Measurements from ENCODE around the gene ORAI3. TPM values are rescaled to one million over a fixed set of nuclear protein-coding genes. Genes with fewer than 3 reads are reported as not detected.

The ORAI3 gene
- total RNA-seq, 2 donors from 2014 or later, result 22.4 to 23.0 TPM

- no peaks in the 10 kb centered on the region for H3K9me3 ChIP-seq
- H3K4me1 ChIP-seq, result peaks cover 0 to 20% of the 10 kb centered on the region in 2 donors
- no peak overlapping the region for H3K4me3 ChIP-seq
- no peaks in the 10 kb centered on the region for H3K27me3 ChIP-seq
- H3K27ac ChIP-seq, result no peak overlapping the region
- no peak for DNase-seq (ENCODE audit: low spot score)
- H3K36me3 ChIP-seq, result no peaks in the 10 kb centered on the region
- no peak for TF ChIP-seq CTCF (IDR thresholded peaks at IDR 0.05)
Measured at GRCh38 chr16:31001507-31002249, 52.8 kb downstream of the ORAI3 start.

GRCh38 chr16:31002250-31002700 lies 53.4 kb downstream of the ORAI3 start:
- H3K9me3 ChIP-seq, result no peaks in the 10 kb centered on the region
- TF ChIP-seq CTCF (IDR thresholded peaks at IDR 0.05), result no peak
- no peaks in the 10 kb centered on the region for H3K27me3 ChIP-seq
- DNase-seq (ENCODE audit: low spot score), result no peak
- no peak overlapping the region for H3K4me3 ChIP-seq
- H3K27ac ChIP-seq, result no peak overlapping the region
- no peaks in the 10 kb centered on the region for H3K36me3 ChIP-seq
- H3K4me1 ChIP-seq, result peaks cover 0 to 15% of the 10 kb centered on the region in 2 donors

GRCh38 chr16:31002862-31003341 lies 54.0 kb downstream of the ORAI3 start:
- Histone ChIP-seq H3K9me3 (no peaks in the 10 kb centered on the region), H3K36me3 (no peaks in the 10 kb centered on the region), H3K4me1 (peaks cover 0 to 9% of the 10 kb centered on the region in 2 donors), H3K4me3 (no peak overlapping the region), H3K27ac (no peak overlapping the region), H3K27me3 (no peaks in the 10 kb centered on the region)
- no peak for TF ChIP-seq CTCF (IDR thresholded peaks at IDR 0.05)
- DNase-seq (ENCODE audit: low spot score), result no peak

GRCh38 chr16:31003744-31004143 lies 54.9 kb downstream of the ORAI3 start:
- Histone ChIP-seq H3K4me3 (no peak overlapping the region), H3K36me3 (no peaks in the 10 kb centered on the region), H3K4me1 (peaks cover 0 to 7% of the 10 kb centered on the region in 2 donors), H3K27ac (no peak overlapping the region), H3K9me3 (no peaks in the 10 kb centered on the region), H3K27me3 (no peaks in the 10 kb centered on the region)
- no peak for TF ChIP-seq CTCF (IDR thresholded peaks at IDR 0.05)
- no peak for DNase-seq (ENCODE audit: low spot score)

Other genes with a start within 250 kb of the ORAI3 start
- gene SRCAP, start 249.9 kb upstream of the ORAI3 start, total RNA-seq, result 10 to 100 TPM; 22.5 to 25.0 TPM
- 10 to 100 TPM; 16.0 to 22.1 TPM for gene PHKG2, start 200.6 kb upstream of the ORAI3 start, total RNA-seq
- under 1 TPM; 0.37 to 0.83 TPM for gene CFAP119, start 187.0 kb upstream of the ORAI3 start, total RNA-seq
- 10 to 100 TPM; 48.5 to 59.5 TPM for gene RNF40, start 186.7 kb upstream of the ORAI3 start, total RNA-seq
- gene ZNF629, start 161.9 kb upstream of the ORAI3 start, total RNA-seq, result 10 to 100 TPM; 21.2 to 22.9 TPM
- gene BCL7C, start 55.0 kb upstream of the ORAI3 start, total RNA-seq, result 10 to 100 TPM; 21.1 to 35.1 TPM
- gene CTF1, start 52.5 kb upstream of the ORAI3 start, total RNA-seq, result 1 to 10 TPM; 6.5 to 7.6 TPM
- gene FBXL19, start 25.5 kb upstream of the ORAI3 start, total RNA-seq, result 1 to 10 TPM; 5.7 to 7.9 TPM
- 1 to 10 TPM; 3.8 to 8.6 TPM for gene SETD1A, start 8.7 kb downstream of the ORAI3 start, total RNA-seq
- 1 to 10 TPM; 6.0 to 8.5 TPM for gene HSD3B7, start 36.1 kb downstream of the ORAI3 start, total RNA-seq
- 1 to 10 TPM; 1.3 to 2.1 TPM for gene STX1B, start 61.6 kb downstream of the ORAI3 start, total RNA-seq
- gene STX4, start 84.5 kb downstream of the ORAI3 start, total RNA-seq, result 10 to 100 TPM; 17.1 to 23.8 TPM
- 1 to 10 TPM; 7.4 to 9.2 TPM for gene ZNF668, start 125.2 kb downstream of the ORAI3 start, total RNA-seq
- gene ZNF646, start 125.4 kb downstream of the ORAI3 start, total RNA-seq, result 10 to 100 TPM in 1 of 2 donors, 1 to 10 TPM in 1; 6.2 to 10.8 TPM
- under 1 TPM; 0.15 to 0.43 TPM for gene PRSS53, start 139.9 kb downstream of the ORAI3 start, total RNA-seq
- gene VKORC1, start 145.7 kb downstream of the ORAI3 start, total RNA-seq, result 10 to 100 TPM; 64.9 to 71.8 TPM
- 10 to 100 TPM; 52.0 to 62.3 TPM for gene BCKDK, start 159.3 kb downstream of the ORAI3 start, total RNA-seq
- 10 to 100 TPM; 58.0 to 64.3 TPM for gene KAT8, start 168.6 kb downstream of the ORAI3 start, total RNA-seq
- gene PRSS8, start 186.7 kb downstream of the ORAI3 start, total RNA-seq, result 1 to 10 TPM in 1 of 2 donors, not detected in 1; 2.4 TPM
- 1 to 10 TPM; 1.3 to 1.9 TPM for gene PRSS36, start 201.0 kb downstream of the ORAI3 start, total RNA-seq
- 10 to 100 TPM; 16.9 to 34.3 TPM for gene FUS, start 231.1 kb downstream of the ORAI3 start, total RNA-seq

All from right atrium auricular region (tissue), 2 donors.